ENCODE data around the gene PLAC8.
"Not testable (repeated sequence)": the region's sequence is repeated elsewhere in the genome, so short reads cannot be mapped to it uniquely, and the experiment has no call there.

Gene PLAC8

GRCh38 chr4:83104991-83105390 is 9.5 kb downstream of the PLAC8 start:
- POLR2A ChIA-PET = no interaction called here
- TF ChIP-seq, protein P1, sequence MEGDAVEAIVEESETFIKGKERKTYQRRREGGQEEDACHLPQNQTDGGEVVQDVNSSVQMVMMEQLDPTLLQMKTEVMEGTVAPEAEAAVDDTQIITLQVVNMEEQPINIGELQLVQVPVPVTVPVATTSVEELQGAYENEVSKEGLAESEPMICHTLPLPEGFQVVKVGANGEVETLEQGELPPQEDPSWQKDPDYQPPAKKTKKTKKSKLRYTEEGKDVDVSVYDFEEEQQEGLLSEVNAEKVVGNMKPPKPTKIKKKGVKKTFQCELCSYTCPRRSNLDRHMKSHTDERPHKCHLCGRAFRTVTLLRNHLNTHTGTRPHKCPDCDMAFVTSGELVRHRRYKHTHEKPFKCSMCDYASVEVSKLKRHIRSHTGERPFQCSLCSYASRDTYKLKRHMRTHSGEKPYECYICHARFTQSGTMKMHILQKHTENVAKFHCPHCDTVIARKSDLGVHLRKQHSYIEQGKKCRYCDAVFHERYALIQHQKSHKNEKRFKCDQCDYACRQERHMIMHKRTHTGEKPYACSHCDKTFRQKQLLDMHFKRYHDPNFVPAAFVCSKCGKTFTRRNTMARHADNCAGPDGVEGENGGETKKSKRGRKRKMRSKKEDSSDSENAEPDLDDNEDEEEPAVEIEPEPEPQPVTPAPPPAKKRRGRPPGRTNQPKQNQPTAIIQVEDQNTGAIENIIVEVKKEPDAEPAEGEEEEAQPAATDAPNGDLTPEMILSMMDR (IDR thresholded peaks at IDR 0.05; ENCODE audit: insufficient read depth, low read length, missing control alignments) = no peak
- DNase-seq (ENCODE audit: low read depth, low spot score) = no peak
- H3K4me3 ChIP-seq (ENCODE audit: low read depth, low read length) = no peak overlapping the region
- CTCF ChIA-PET = interaction anchor here (1.4 kb wide), 1 partner anchor 167 kb away, joined by 3 read pairs; no protein-coding TSS in a partner anchor

DNA sequence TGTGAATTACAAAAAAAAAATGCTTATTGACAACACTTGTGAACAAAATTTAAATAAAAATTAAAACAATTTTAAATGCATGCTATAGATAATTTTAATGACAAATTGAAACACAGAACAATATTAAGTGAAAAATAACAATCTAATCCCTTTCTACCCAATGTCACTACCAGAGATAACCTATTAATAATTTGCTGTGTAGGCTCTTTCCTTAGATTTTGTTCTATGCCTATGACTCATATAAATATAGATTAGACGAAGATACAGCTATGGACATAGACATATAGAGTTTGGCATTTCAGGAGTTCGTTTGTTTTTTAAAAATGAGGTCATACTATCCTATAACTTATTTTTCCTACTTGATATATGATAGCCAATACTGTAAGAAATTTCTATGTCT is 18.1 kb downstream of the PLAC8 start:
- POLR2A ChIA-PET = no interaction called here
- TF ChIP-seq, protein P1 (IDR thresholded peaks at IDR 0.05; ENCODE audit: insufficient read depth, low read length, missing control alignments) = no peak
- no peak for DNase-seq (ENCODE audit: low read depth, low spot score)
- CTCF ChIA-PET = interaction anchor here (1.1 to 4.6 kb wide), 4 partner anchors 10 to 24 kb away, joined by 4 to 29 read pairs (median 4); no protein-coding TSS in a partner anchor
- no peak overlapping the region for H3K4me3 ChIP-seq (ENCODE audit: low read depth, low read length)

GRCh38 chr4:83093060-83093640 is 21.4 kb downstream of the PLAC8 start:
- TF ChIP-seq, protein P1 (IDR thresholded peaks at IDR 0.05; ENCODE audit: insufficient read depth, low read length, missing control alignments) = no peak
- CTCF ChIA-PET = interaction anchor here (1.0 to 4.6 kb wide), 3 partner anchors 16 to 158 kb away, joined by 3 to 29 read pairs (median 7); no protein-coding TSS in a partner anchor
- POLR2A ChIA-PET = no interaction called here
- no peak overlapping the region for H3K4me3 ChIP-seq (ENCODE audit: low read depth, low read length)
- no peak for DNase-seq (ENCODE audit: low read depth, low spot score)

DNA sequence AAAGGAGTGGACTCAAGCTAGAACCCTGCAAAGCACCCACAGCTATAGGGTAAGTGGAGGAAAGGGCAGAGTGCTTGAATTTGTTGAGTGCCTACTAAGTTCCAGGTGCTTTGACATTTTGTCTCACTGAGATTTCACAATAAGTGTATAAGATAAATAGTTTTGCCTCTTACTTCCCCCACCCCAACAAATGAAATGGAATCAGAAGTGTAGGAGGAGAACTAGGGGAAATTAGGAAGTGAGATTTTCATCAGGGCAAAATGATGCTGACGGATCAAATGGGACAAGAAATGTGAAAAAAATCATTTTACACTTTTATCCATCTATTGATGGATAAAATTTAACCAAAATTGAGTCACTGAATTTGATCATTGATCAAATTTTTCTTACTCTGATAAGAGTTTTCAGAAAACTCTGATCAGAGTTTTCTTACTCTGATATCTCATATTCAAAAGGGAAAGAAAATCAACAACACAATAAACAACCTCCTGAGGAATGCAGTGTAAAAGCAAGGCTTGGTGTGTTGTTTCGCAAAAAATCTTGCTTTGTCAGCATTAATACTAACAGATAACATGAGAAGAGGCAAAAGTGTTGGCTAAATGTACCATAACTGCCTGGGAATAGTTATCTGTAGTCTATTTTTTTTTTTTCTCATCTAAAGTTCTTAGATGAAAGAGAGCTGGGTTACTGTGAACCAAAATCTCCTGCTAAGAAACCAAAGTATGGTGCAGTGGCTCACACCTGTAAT is 24.9 kb downstream of the PLAC8 start:
- CTCF ChIA-PET = interaction anchor here (1.2 to 2.0 kb wide), 2 partner anchors 15 to 20 kb away, joined by 6 to 7 read pairs; no protein-coding TSS in a partner anchor
- no peak overlapping the region for H3K4me3 ChIP-seq (ENCODE audit: low read depth, low read length)
- POLR2A ChIA-PET = no interaction called here
- TF ChIP-seq, protein P1 (IDR thresholded peaks at IDR 0.05; ENCODE audit: insufficient read depth, low read length, missing control alignments) = no peak
- DNase-seq (ENCODE audit: low read depth, low spot score) = no peak

DNA sequence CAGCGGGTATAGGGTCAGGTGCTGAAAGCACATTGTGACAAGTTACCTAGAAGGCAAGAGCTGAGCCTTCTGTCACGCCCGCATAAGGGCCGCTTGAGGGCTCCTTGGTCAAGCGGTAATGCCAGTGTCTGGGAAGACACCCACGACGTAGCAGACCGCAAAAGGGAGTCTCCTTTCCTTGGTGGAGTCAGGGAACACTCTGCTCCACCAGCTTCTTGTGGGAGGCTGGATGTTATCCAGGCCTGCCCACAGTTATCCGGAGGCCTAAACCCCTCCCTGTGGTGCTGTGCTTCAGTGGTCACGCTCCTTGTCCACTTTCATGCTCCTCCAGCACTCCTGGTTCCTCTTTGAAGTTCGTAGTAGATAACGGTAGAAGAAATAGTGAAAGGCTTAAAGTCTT is 29.6 kb downstream of the PLAC8 start:
- CTCF ChIA-PET = interaction anchor here (1.0 kb wide), 1 partner anchor 11 kb away, joined by 6 read pairs; no protein-coding TSS in a partner anchor
- DNase-seq (ENCODE audit: low read depth, low spot score); POLR2A ChIA-PET; H3K4me3 ChIP-seq (ENCODE audit: low read depth, low read length): not testable (repeated sequence)

DNA sequence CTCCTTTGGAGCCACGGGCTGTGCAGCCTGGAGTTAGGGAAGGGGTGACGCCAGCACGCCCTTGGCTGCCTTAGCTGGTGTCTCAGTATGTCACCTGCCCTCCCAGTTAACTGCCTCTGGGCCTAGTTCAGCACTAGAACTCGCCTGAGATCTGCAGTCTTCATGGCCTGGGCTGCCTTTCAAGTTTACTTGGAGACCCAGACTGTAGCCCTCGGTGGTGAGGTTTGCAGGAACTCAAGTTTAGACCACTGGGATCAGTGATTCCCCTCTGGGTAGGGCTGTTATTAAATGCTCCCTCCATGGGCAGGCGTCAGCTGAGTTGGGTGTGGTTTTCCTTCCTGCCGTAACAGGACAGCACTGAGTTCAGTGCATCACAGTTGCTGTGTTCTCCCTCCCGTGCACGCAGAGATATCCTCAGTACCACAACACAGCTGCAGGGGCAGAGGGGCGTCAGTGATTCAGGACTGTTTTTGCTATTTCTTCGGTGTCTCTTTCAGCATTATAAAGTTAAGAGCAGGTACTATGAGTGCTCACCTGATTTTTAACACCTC is 30.5 kb downstream of the PLAC8 start:
- ChIA-PET POLR2A (no interaction called here), CTCF (interaction anchor here (1.0 kb wide), 1 partner anchor 10 kb away, joined by 6 read pairs; no protein-coding TSS in a partner anchor)
- DNase-seq (ENCODE audit: low read depth, low spot score) = no peak
- H3K4me3 ChIP-seq (ENCODE audit: low read depth, low read length) = no peak overlapping the region
- TF ChIP-seq, protein P1 (IDR thresholded peaks at IDR 0.05; ENCODE audit: insufficient read depth, low read length, missing control alignments) = no peak
